Small intestine (tissue), 4 donors: ENCODE results near the gene AVPR1B. TPM values are rescaled to one million over a fixed set of nuclear protein-coding genes. Genes with fewer than 3 reads are reported as not detected.

Experiments used
- polyA plus RNA-seq, 4 donors: library from polyadenylated mRNA; stranded (reverse) in 3 of 4; unstranded in 1 of 4; fragments of 200-250 nt in 3 of 4; fragments of 120-200 nt in 1 of 4; gene quantifications; one replicate each; pipeline versions ENCODE4 v1.2.1 to v1.2.3, GENCODE V29; 2013
- donor health status: healthy with polysubstance abuse.
- donor health status: Bipolar disorder and iron deficiency.
- donor health status: healthy.

AVPR1B gene
- polyA plus RNA-seq, 4 donors: 0.10 to 0.75 TPM; not detected in 2

Other genes with a start within 250 kb of the AVPR1B start
- gene SLC26A9, start 173.9 kb downstream of the AVPR1B start, polyA plus RNA-seq: under 1 TPM; 0.01 to 0.81 (median 0.13) TPM
- 1 to 10 TPM in 2 of 4 donors, under 1 TPM in 2; 0.45 to 3.6 (median 0.89) TPM for gene RAB7B, start 114.0 kb downstream of the AVPR1B start, polyA plus RNA-seq
- gene CTSE, start 93.5 kb downstream of the AVPR1B start, polyA plus RNA-seq: 100 to 1,000 TPM in 2 of 4 donors, 10 to 100 TPM in 2; 13.0 to 216 (median 112) TPM
- 1 to 10 TPM in 2 of 4 donors, under 1 TPM in 1, not detected in 1; 0.25 to 4.6 (median 3.8) TPM for gene RHEX, start 64.2 kb downstream of the AVPR1B start, polyA plus RNA-seq
- 1 to 10 TPM; 1.6 to 5.7 (median 2.0) TPM for gene FAM72A, start 85.5 kb upstream of the AVPR1B start, polyA plus RNA-seq
- 10 to 100 TPM in 2 of 4 donors, 1 to 10 TPM in 2; 2.9 to 10.9 (median 7.0) TPM for gene SRGAP2, start 86.2 kb upstream of the AVPR1B start, polyA plus RNA-seq